AG04450 (cell line): Measurements from ENCODE around the gene AK9. TPM values are rescaled to one million over a fixed set of nuclear protein-coding genes. Genes with fewer than 3 reads are reported as not detected.

ENCODE experiments used
- CTCF ChIA-PET: fragments of 300-600, 350-600 bp; formaldehyde crosslinking; extraction: SDS; loops from one replicate; lab custom pipeline; 2022; ENCODE audit warnings: antibody characterized with exemption, inconsistent platforms; lab: Charles Lee
- POLR2A ChIA-PET: fragments of 350-600 bp; formaldehyde crosslinking; extraction: SDS; loops from one replicate; lab custom pipeline; 2021; ENCODE audit warnings: antibody characterized with exemption, inconsistent platforms; lab: Yijun Ruan, JAX
- DNase-seq: peaks from one replicate; pipeline ENCODE4 v3.0.0-alpha.2; 2011; ENCODE audit warnings: low read depth, low spot score
- H3K27ac ChIP-seq: one replicate; pipeline ENCODE4 v1.5.1; 2012; ENCODE audit warnings: low read depth, low read length, control low read depth
- H3K27me3 ChIP-seq: one replicate; pipeline ENCODE4 v1.6.0; 2012; ENCODE audit warnings: low read length; ENCODE audit not compliant: control insufficient read depth, insufficient read depth
- H3K4me3 ChIP-seq: 2 replicates; pipeline ENCODE4 v1.5.1; 2011; ENCODE audit warnings: mild to moderate bottlenecking, low read depth, low read length, control low read depth
- H3K9me3 ChIP-seq: 2 replicates; pipeline ENCODE4 v1.5.1; 2012; ENCODE audit warnings: low read length; ENCODE audit not compliant: control insufficient read depth, insufficient read depth
- polyA plus RNA-seq: library from polyadenylated mRNA; depleted of rRNA; stranded (reverse); fragments of >200 nt; gene quantifications from 2 replicates; pipeline ENCODE4 v1.2.3, GENCODE V29; 2011
- TF ChIP-seq, protein P1 (sequence below): IDR thresholded peaks from 2 replicates; pipeline ENCODE4 v1.5.1; 2011; ENCODE audit warnings: low read depth, low read length, control low read depth, inconsistent platforms

AK9 gene
- polyA plus RNA-seq, 1 experiment: 3.6 TPM

DNA sequence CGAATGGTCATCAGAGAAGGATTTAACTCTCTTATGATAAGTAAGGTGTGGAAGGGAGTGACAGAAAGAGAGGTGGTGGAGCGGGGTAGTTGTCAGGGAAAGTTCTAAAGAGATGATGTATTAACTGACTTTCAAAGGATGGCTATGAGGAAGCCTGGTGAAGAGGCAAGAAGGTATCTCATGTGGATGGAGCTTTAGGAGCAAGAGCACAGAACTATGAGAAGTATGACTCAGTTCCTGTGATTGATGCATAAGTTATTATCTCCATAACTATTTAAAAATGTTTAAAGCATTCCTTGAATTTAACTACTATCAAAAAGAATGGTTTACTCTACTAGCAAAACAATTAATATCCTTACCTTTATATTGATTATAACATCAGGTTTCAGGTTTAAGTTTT, 28.8 kb downstream of the AK9 start:
- no peak overlapping the region for H3K4me3 ChIP-seq
- H3K27me3 ChIP-seq: no peaks in the 10 kb centered on the region
- ChIA-PET CTCF (interaction anchor here (0.6 kb wide), 1 partner anchor 381 kb away, joined by 3 read pairs; no protein-coding TSS in a partner anchor), POLR2A (no interaction called here)
- H3K27ac ChIP-seq: no peak overlapping the region
- DNase-seq: no peak
- no peaks in the 10 kb centered on the region for H3K9me3 ChIP-seq
- TF ChIP-seq, protein P1, sequence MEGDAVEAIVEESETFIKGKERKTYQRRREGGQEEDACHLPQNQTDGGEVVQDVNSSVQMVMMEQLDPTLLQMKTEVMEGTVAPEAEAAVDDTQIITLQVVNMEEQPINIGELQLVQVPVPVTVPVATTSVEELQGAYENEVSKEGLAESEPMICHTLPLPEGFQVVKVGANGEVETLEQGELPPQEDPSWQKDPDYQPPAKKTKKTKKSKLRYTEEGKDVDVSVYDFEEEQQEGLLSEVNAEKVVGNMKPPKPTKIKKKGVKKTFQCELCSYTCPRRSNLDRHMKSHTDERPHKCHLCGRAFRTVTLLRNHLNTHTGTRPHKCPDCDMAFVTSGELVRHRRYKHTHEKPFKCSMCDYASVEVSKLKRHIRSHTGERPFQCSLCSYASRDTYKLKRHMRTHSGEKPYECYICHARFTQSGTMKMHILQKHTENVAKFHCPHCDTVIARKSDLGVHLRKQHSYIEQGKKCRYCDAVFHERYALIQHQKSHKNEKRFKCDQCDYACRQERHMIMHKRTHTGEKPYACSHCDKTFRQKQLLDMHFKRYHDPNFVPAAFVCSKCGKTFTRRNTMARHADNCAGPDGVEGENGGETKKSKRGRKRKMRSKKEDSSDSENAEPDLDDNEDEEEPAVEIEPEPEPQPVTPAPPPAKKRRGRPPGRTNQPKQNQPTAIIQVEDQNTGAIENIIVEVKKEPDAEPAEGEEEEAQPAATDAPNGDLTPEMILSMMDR: no peak

DNA sequence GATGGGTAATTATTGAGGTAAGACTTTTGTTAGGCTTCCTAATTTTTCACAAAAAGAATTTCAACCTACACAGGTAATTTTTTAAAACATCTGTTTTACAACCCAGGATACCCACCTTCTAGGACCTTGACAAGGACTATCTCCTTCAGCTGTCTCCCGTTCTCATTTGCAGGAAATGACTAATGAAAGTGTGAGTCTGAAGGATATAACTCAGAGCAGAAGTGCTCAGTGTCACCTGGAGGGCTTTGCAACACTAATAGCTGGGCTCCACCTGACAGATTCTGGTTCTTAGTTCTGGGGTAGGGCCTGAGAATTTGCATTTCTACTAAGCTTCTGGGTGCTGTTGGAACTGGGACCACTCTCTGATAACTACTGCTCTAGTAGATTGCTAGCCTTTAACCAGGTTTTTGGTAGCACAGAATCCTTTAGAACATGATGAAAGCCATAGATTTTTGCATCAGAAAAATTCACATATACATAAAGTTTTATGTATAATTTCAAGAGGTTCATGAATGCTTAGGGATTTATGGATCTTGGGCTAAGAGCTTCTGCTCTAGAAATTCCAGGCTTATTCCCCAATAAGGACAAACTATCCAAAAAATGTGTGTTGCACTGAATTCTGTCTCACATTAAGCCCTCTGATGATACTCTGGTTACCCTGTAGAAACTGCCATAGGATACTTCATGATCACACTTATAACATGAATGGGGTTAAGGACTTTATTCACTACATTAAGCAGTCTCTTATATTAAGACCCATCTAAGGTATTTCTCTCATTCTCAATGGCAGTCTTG, 30.3 kb downstream of the AK9 start:
- H3K27me3 ChIP-seq: no peaks in the 10 kb centered on the region
- TF ChIP-seq, protein P1: no peak
- DNase-seq: no peak
- H3K9me3 ChIP-seq: no peaks in the 10 kb centered on the region
- POLR2A ChIA-PET: no interaction called here
- CTCF ChIA-PET: no interaction called here
- no peak overlapping the region for H3K4me3 ChIP-seq
- no peak overlapping the region for H3K27ac ChIP-seq

DNA sequence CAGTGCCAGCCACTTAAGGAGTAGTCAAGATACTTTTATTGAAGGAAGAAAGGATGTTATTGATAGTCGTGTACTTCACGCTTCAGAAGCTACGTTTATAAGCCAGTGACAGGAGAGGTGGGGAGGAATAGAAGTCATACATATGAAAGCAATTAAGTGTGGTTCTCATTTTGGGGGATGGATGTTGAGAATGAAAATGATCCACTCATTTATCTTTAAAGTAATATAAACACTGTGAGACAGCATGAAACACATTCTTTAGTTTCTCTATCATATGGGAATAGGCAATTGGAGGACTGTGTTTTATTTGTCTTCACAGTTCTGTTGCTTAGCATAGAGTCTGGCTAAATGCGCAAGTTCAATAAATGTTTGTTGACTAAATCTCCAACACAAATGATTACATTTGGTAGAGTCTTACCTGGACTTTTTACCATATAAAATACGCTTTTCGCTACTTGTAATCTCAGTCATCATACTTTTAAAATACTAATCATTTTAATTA, 35.2 kb downstream of the AK9 start:
- DNase-seq: no peak

DNA sequence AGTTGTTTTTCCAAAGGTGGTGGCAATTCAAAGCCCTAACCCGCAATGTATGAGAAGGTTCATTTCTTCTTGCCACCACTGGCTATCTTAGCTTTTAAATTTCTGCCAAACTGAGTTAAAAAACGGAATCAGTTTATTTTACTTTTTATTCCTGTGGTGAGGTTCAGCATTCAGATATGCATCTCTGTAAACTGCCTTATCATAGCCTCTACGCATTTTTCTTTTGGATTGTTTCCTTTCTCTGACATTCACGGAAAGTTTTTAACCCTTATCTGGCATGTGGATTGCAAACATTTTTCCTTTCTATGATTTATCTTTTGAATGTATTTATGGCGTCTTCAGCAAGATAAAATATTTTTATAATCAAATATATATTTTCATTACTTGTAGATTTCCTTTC, 37.7 kb downstream of the AK9 start:
- Histone ChIP-seq H3K9me3 (no peaks in the 10 kb centered on the region), H3K27ac (no peak overlapping the region), H3K27me3 (no peaks in the 10 kb centered on the region), H3K4me3 (no peak overlapping the region)
- ChIA-PET CTCF (no interaction called here), POLR2A (no interaction called here)
- TF ChIP-seq, protein P1: no peak
- DNase-seq: no peak

More for the DNA sequence above, 35.2 kb downstream of the AK9 start:
- POLR2A ChIA-PET: no interaction called here
- H3K4me3 ChIP-seq: no peak overlapping the region
- TF ChIP-seq, protein P1: no peak
- H3K9me3 ChIP-seq: no peaks in the 10 kb centered on the region
- H3K27me3 ChIP-seq: no peaks in the 10 kb centered on the region
- no peak overlapping the region for H3K27ac ChIP-seq
- CTCF ChIA-PET: no interaction called here

DNA sequence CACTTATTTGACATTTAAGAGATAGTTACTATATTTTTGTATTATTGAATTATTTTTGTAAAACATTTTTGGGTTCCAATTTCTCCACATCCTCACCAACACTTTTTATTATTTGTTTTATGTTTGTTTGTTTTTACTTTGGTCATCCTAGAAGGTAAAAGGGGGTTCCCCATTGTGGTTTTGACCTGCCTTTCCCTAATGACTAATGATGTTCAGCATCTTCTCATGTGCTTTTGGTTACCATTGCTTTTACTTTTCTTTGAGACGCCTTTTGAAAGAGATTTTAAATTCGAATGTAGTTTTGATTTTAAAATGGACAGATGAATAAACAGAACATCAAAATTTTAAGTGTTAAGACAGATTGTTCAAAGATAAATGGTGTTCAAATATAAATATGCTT, 46.9 kb downstream of the AK9 start:
- ChIA-PET POLR2A (no interaction called here), CTCF (no interaction called here)
- Histone ChIP-seq H3K27ac (no peak overlapping the region), H3K27me3 (no peaks in the 10 kb centered on the region), H3K4me3 (no peak overlapping the region), H3K9me3 (peaks cover 7% of the 10 kb centered on the region)
- TF ChIP-seq, protein P1: no peak
- DNase-seq: no peak
